RPMI7951 (cell line): ENCODE results near the gene POU5F1. TPM values are rescaled to one million over a fixed set of nuclear protein-coding genes. Genes with fewer than 3 reads are reported as not detected.
"Not testable (repeated sequence)": the region's sequence is repeated elsewhere in the genome, so short reads cannot be mapped to it uniquely, and the experiment has no call there.

Experiments
- DNase-seq: peaks from one replicate; pipeline ENCODE4 v3.0.0-alpha.2; 2012; ENCODE audit warnings: low read depth
- total RNA-seq: library from RNA; depleted of rRNA; stranded (reverse); fragments of >200 nt; shearing (Covaris generic); gene quantifications from 2 replicates; pipeline ENCODE4 v1.2.3, GENCODE V29; 2014

The POU5F1 gene
- total RNA-seq, 1 experiment from 2014 or later: 0.36 TPM

DNA sequence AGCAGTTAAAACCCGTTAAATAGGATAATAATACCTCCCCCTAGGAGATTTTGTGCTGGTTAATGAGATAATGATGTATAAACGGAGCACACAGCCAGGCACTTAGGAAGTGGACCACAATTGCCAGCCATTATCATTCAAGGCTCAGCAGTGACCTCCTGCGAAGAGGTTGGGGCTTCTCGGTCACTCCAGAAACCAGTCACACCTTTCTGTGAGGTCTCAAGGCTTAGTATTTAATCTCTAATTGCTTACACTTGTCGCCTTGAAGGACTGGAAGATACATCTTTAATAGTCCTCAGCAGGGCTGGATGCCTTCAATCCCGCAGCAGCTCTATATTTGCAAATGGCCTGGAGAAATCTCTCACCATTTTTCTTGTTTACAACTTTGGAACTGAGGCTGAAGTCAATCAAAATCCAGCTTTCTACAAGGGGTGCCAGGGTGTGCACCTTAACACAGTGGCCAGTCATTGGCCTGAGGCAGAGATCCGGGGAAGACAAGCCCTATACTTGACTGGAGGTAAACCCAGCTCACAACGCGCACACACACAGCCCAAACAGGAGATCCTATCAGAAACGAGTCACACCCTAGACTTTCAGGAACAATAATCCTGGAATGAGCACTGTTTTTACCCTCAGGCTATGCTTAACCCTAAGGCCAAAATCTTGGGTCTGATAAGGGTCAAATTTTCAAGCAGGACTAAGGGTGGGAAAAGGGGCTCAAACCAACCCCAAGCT lies 1.2 kb downstream of the POU5F1 start:
- no peak for DNase-seq

DNA sequence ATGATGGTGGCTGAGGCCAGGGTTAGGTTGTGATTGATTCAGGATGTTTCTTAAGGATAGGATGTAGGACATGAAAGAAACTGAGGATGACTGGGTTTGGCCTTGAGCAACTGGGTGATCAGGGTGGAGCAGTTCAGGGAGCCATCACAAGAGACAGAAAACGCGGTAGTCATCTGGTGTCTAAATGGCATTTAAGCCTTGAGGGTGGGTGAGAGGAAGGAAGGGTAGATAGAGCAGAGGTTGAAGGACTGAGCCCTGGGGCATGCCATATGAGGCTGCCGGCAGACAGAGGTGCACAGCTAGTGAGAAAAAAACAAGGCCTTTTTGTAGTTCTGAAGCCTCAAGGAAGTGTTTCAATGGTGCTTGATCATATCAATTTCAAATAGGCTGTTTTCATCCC lies 1.9 kb downstream of the POU5F1 start:
- no peak for DNase-seq

DNA sequence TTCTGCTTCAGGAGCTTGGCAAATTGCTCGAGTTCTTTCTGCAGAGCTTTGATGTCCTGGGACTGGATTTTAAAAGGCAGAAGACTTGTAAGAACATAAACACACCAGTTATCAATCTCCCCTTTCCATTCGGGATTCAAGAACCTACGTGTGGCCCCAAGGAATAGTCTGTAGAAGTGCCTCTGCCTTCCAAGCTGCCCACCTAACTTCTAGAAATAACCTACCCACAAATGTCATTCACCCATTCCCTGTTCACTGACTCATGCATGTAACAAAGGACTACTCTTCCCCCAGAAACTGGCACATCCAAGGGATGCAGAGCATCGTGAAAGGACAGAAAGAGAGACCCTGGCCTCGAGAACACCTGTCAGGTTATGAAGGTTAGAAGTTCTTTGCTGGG lies 4.5 kb downstream of the POU5F1 start:
- no peak for DNase-seq

DNA sequence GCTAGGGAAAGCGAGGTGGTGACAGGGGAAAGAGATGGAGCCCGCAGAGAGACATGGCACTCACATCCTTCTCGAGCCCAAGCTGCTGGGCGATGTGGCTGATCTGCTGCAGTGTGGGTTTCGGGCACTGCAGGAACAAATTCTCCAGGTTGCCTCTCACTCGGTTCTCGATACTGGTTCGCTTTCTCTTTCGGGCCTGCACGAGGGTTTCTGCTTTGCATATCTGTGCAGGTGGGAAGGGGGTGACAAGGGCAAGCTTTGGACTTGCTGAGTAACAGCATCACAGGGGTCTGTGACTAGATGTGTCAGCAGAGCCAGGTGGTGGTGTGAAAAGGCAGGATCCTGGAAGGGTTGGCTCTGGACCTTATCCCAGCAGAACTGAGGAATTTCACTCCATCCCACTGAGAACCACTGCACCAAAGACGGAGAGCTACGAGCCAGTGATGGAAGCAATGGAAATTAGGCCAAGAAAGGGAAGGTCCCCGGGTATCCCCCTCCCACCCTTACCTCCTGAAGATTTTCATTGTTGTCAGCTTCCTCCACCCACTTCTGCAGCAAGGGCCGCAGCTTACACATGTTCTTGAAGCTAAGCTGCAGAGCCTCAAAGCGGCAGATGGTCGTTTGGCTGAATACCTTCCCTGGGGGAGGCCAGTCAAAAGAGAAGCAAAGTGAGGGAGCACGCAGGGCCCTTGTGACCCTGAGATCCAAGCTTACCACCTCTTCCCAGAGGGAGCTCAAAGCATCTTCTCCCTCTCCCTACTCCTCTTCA lies 5.2 kb downstream of the POU5F1 start:
- DNase-seq: not testable (repeated sequence)

DNA sequence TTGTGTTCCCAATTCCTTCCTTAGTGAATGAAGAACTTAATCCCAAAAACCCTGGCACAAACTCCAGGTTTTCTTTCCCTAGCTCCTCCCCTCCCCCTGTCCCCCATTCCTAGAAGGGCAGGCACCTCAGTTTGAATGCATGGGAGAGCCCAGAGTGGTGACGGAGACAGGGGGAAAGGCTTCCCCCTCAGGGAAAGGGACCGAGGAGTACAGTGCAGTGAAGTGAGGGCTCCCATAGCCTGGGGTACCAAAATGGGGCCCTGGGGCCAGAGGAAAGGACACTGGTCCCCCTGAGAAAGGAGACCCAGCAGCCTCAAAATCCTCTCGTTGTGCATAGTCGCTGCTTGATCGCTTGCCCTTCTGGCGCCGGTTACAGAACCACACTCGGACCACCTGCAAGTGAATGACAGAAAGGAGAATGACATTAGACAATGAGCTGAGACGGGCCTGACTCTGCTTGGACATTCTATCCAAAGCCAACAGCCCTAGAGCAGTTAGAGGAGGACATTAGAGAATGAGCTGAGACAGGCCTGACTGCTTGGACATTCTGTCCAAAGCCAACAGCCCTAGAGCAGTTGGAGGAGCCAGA lies 5.9 kb downstream of the POU5F1 start:
- not testable (repeated sequence) for DNase-seq

DNA sequence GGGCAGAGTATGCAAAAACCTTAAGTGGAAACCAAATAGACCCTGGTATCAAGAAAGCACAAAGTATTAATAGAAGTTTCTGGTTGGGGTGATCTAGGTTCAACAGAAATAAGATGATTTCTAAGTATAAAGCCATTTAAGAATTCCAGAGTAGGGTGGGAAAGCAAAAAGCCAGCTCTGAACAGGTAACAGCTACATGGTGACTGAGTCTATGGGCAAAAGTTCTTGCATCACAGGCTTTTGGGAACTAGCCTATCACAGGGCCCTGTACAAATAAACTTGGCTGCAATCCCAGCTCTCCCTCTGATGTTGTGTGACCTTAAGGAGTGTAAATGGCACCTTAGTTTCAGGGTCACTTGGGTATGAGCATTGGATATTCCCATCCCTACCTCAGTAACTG lies 6.6 kb downstream of the POU5F1 start:
- DNase-seq: no peak

DNA sequence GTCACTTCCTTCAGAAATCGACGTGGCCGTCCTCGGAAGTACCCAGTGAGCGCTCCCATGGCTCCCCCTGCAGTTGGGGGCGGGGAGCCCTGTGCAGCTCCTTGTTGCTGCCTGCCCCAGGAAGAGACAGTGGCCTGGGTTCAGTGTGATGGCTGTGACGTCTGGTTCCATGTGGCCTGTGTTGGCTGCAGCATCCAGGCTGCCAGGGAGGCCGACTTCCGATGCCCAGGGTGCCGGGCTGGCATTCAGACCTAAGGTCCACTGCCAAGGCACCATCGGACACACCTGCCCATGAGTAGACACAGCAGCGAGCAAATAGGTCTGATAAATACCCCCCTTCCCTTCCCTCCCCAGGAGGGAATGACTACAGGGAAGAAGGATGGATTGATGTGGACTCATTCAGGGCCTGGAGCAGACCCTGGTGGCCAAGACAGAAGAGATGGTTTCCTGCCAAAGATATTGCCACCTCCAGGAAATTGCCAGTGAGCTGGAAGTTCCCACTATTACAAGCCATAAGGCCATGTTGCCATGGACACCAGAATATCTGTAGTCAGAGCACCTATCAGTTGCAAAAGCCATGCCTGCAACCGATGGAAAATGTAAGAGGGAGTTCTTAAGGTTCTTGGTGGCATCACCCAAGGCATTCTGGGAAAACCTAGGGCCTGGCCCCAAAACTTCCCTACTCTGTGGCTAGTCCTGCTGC lies 7.9 kb downstream of the POU5F1 start:
- no peak for DNase-seq

DNA sequence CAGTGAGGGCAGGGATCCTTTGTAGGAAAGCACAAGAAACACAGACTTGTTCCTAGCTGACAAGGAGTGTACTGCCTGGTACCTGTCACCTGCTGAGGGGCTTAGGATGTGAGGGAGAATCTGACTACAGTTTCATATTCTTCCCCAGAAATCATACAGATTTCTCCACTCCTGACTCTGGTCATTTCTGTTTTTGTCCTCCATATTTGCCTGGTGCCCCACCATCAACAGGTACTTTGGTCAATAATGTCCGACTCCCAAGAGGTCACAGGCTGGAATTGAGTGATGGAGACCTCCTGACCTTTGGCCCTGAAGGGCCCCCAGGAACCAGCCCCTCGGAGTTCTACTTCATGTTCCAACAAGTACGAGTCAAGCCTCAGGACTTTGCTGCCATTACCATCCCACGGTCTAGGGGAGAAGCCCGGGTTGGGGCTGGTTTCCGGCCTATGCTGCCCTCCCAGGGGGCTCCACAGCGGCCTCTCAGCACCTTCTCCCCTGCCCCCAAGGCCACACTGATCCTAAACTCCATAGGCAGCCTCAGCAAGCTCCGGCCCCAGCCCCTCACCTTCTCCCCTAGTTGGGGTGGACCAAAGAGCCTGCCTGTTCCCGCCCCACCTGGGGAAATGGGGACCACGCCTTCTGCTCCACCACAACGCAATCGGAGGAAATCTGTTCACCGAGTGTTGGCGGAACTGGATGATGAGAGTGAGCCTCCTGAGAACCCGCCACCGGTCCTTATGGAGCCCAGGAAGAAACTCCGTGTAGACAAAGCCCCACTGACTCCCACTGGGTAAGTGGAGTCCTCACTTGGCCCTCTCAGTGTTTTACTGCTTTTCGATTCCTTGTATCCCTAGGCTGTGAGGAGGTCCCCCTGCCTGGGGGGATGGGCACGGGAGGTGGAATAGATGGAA lies 9.0 kb downstream of the POU5F1 start:
- no peak for DNase-seq

DNA sequence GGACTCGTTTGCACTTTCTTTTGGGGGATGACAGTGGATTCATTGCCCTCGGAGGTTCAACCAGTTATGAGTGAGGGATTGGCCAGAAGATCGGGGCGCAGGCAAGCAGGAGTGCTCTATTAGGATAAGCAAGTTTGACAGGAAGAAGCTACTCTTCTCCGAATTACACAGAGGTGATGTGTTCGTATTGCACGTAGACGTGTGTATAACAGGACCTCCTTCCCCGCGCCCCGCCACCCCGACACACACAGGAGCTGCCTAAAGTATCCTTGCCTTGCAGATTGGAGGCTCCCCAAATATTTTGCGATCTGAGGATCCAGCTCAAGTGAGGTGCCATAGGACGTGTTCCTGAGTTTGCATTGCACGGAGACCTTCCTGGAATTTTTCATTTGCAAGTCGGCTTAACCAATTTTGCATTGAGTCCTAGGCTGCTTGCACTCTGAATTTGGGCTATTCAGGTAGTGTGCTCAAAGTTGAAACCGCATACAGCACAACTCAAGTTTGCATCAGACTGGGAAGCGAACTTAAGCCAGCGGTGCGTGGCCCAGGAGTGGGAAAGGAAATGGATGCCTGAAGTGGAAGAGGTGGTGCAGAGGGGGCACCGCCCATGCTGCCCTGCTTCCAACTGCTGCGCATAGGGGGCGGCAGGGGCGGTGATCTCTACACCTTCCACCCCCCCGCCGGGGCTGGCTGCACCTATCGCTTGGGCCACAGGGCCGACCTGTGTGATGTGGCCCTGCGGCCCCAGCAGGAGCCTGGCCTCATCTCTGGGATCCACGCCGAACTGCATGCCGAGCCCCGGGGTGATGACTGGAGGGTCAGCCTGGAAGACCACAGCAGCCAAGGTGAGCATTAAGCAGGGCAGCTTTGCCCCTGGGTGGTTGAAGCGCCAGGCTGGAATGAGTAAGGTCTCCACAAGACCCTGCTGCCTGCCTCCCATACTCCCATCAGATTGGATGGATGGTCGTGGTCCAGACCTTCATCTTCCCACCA lies 11.3 kb downstream of the POU5F1 start:
- DNase-seq: peak; percentile 32

DNA sequence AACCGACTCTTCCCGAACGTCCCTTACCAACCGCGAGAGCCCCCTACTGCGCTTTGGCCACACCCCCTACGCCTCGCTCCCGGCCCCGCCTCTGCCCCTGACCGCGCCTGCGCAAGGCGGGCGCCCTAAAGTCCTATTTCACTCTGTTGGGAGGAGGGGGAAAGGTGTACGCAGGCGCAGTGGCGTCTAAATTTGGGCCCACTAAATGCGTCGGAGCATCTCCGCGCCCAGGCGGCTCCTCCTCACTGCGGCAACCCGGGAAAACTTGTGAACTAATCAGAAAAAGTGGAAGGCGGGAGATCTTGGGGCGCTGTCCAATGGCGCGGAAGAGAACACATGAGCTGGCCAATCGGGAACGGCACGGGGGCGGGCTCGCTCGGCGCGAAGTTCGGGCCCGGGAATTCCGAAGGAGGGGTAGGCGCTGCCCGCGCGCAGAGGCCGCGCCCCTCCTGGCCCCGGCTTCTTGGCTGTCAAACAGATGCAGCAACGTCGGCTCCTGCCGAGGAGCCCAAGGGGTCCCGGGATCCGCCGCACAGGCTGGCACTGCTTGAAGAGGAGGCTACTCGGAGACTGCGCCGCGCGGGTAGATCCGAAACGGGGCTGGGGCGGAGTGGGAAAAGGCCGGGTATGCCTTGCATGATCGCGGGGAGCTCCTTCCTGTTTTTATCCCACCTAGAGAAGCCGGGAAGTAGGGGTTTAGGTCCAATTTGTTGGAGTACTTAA lies 12.2 kb downstream of the POU5F1 start, which contains the start of gene TCF19:
Gene TCF19, plus strand, starts transcription at position 450 of the 723 bp plus-strand sequence. CDS start 881 bp downstream, outside the sequence.
- DNase-seq: peak; percentile 99

DNA sequence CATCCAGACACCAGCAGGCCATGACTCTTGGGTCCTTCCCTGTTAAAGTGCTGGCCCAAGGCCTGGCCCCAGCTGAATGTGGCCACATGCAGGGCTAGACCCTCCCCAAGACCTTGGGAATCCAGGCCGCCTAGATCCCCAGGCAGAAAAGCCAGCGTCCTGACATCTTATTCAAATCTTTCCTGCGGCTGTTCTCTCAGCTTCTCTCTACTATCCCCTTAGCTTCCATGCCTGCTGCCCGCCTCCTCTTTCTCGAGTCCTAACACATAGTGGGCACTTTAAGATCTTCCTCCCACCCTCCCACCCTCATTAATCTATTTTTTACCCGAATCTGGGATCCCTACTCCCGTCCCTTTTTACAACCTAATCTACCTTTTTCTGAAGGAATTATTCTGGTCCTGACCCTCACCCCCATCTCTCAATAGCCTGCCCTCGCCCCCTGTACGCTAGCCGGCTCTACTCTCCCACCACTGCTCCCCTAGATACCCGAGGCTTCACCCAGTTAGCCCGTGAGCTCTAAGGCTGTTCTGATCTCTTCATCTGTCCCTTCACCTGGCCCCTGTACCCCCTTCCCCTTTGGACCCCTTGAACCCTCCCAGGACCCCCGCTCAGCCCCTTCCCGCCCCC lies 12.9 kb downstream of the POU5F1 start, which contains the start of gene CCHCR1:
Gene CCHCR1, minus strand, starts transcription at position 290 of the 627 bp plus-strand sequence. Its CDS starts 202 bp downstream, at position 88.
- no peak for DNase-seq

DNA sequence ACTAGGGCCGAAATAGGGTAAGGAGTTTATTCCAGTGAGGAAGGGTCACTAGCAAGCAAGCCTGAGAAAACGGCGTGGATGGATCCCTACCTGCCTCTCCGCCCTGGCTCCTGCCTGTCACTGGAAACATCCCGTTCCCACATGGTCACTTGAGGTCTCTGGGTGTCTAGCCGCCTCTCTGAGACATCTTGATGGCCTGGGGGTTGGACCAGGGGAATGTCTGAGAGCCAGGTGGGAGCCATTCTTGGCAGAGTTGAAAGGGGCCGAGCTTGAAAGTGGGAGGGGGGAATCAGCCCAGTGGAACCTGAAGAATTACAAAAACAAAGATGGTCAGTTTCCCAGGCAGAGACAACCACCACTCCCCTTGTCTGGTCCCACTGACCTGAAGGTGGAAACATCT lies 13.8 kb downstream of the POU5F1 start:
- no peak for DNase-seq

DNA sequence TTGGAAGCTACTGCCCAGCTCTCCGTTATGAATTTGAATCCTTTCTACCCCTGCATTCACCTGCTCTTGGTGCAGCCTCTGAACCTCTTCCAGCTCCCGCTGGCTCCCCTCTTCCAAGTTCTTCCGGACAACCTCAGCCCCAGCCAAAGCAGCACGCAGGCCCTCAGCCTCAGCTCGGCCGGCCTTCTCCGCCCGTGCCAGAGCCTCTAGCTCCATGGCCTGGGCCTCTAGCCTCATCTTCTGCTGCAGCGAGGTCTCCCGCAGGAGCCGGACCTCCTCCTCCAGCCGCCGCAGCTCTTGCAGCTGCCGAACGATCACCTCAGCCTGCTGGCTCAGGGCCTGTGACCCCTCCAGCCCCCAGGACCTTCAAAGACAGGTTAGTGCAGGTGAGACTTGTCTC lies 16.0 kb downstream of the POU5F1 start:
- no peak for DNase-seq

DNA sequence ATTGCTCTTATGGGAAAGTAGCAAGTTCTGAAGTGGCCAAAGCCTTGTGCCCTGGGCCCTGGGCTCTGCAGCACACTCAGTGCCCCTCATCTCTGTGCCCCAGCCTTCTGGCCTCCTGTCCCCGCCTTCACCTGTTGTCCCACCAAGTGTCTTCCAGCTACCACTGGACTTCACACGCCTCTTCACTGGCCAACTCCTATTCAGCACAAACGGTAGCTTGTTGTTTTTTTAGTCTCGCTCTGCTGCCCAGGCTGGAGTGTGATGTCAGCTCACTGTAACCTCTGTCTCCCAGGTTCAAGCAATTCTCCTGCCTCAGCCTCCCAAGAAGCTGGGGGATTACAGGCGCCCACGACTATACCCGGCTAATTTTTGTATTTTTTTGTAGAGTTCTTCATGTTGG lies 17.7 kb downstream of the POU5F1 start:
- no peak for DNase-seq

DNA sequence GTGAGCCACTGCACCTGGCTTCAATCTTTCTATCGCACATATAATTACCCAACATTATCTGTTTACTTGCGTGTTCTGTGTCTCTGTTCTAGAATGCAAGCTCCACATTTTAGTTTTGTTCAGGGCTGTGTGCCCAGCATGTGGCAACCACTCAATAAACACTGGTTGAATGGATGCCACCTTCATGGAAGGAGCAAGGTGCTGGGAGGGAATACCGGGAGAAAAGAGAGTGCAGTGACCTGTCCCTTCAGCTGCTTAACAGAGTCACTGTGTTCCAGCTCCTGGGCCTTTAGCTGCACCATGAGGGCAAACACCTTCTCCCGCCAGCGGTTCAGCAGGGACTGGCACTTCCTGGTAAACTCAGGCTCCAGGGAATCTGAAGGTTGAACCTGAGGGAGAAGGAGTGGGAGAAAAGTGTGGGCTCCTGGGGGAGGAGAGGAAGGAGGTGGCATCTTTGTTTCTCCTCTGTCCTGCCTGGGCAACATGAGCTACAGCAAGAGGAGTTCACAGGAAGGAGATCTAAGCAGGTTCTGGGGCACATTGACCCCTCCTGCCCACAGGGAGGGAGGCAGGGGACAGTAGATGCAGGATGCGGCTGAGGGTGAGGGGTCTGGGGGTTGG lies 20.5 kb downstream of the POU5F1 start:
- no peak for DNase-seq

DNA sequence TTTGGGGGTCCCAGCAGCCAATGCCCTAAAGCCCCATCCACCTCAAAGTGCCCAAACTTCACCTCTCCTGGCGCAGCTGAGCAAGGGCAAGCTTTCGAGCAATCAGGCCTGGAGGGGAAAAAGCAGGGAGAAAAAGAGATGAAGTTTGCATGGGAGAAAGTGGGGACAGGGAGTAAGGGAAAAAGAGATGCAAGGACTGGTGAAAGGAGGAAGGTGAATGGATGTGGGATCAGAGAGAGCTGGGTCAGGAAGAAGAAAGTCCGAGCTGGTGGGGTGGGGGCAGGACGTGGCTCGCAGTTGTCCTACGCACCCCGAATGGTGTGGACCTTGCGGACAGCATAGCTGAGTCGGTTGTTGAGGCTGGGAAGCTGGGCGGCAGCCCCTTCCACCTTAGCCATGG lies 25.1 kb downstream of the POU5F1 start:
- DNase-seq: no peak

DNA sequence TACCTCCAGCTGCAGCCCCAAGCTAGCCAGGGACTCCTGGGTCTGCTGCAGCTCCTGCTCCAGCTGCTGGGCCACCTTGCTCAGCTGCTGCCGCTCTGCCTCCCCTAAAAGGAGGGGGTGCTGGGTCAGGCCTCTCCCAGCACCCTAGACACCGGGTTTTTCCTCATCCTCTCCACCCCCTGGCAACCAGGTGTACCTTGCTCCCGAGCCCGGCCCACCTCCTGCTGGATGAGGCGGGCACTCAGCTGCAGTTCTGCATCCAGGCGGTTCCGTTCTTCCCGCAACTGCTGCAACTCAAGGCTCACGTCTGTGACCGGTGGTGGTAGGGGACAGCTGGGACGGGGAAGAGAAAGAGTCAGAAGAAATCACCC lies 25.5 kb downstream of the POU5F1 start:
- DNase-seq: no peak

DNA sequence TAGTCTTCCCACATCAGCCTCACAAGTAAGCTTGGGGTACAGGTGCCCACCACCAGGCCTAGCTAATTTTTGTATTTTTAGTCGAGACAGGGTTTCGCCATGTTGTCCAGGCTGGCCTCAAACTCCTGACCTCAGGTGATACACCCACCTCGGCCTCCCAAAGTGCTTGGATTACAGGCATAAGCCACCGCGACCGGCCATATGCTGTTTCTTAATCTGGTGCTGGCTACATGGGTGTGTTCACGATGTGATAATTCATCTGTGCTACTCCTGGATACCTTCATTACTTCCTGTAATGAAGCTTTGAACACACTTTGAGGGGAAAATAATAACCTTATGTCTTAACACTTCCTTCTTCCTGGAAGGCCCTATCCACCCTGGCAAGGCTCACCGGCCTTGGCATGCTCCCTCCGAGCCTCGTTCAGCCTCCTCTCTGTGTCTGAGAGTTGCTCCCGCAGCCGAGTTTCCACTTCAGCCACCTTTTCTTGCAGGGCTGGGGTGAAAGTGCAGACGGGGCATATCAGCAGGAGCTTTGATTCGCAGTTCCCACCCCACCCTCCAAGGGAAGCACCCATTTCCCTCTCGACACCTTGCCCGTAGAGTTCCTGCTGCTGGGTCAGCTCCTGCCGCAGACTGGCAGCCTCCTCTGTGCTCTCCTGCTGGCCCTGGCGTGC lies 26.0 kb downstream of the POU5F1 start:
- DNase-seq: no peak
